Osteocyte (in vitro differentiated cells): ENCODE measurements around the gene RIMBP3C. TPM values are rescaled to one million over a fixed set of nuclear protein-coding genes. Genes with fewer than 3 reads are reported as not detected.

Source experiments
- total RNA-seq: library from RNA; stranded (reverse); gene quantifications from 2 replicates; pipeline ENCODE4 v1.2.1, GENCODE V29; 2021

Gene RIMBP3C
- total RNA-seq, 1 donor from 2014 or later: not detected

Other genes with a start within 250 kb of the RIMBP3C start
- 0.47 and 0.59 TPM in 2 replicates for gene RIMBP3B, start 167.7 kb downstream of the RIMBP3C start, total RNA-seq
- gene HIC2, start 134.1 kb downstream of the RIMBP3C start, total RNA-seq: 5.2 and 5.7 TPM in 2 replicates
- gene TMEM191C, start 84.1 kb downstream of the RIMBP3C start, total RNA-seq: 1.2 and 2.1 TPM in 2 replicates
- 57.1 and 57.9 TPM in 2 replicates for gene UBE2L3, start 16.3 kb upstream of the RIMBP3C start, total RNA-seq
- gene YDJC, start 78.6 kb upstream of the RIMBP3C start, total RNA-seq: 15.7 and 15.9 TPM in 2 replicates
- 0.59 and 0.78 TPM in 2 replicates for gene CCDC116, start 81.3 kb upstream of the RIMBP3C start, total RNA-seq
- gene SDF2L1, start 90.8 kb upstream of the RIMBP3C start, total RNA-seq: 20.7 and 23.2 TPM in 2 replicates
- 44.5 and 49.5 TPM in 2 replicates for gene PPIL2, start 114.6 kb upstream of the RIMBP3C start, total RNA-seq
- gene YPEL1, start 184.3 kb upstream of the RIMBP3C start, total RNA-seq: 14.7 and 15.1 TPM in 2 replicates